Caki2 (cell line): ENCODE data around the gene ATP11A. TPM values are rescaled to one million over a fixed set of nuclear protein-coding genes. Genes with fewer than 3 reads are reported as not detected.

Source experiments
- DNase-seq: peaks from one replicate; pipeline ENCODE4 v3.0.0-alpha.2; 2015; ENCODE audit warnings: low read depth
- in situ Hi-C: cut with HindIII; loops from 2 replicates; pipeline ENCODE4 v1.10.0; 2016; ENCODE audit warnings: low sequenced_read_pairs, low pct_unique_long_range_greater_than_20kb, mixed read lengths
- total RNA-seq: library from RNA; depleted of rRNA; stranded (reverse); fragments of >200 nt; shearing (Covaris generic); gene quantifications from 2 replicates; pipeline ENCODE4 v1.2.3, GENCODE V29; 2014; ENCODE audit warnings: low replicate concordance

ATP11A gene
- total RNA-seq, 1 experiment from 2014 or later, result 3.5 TPM

DNA sequence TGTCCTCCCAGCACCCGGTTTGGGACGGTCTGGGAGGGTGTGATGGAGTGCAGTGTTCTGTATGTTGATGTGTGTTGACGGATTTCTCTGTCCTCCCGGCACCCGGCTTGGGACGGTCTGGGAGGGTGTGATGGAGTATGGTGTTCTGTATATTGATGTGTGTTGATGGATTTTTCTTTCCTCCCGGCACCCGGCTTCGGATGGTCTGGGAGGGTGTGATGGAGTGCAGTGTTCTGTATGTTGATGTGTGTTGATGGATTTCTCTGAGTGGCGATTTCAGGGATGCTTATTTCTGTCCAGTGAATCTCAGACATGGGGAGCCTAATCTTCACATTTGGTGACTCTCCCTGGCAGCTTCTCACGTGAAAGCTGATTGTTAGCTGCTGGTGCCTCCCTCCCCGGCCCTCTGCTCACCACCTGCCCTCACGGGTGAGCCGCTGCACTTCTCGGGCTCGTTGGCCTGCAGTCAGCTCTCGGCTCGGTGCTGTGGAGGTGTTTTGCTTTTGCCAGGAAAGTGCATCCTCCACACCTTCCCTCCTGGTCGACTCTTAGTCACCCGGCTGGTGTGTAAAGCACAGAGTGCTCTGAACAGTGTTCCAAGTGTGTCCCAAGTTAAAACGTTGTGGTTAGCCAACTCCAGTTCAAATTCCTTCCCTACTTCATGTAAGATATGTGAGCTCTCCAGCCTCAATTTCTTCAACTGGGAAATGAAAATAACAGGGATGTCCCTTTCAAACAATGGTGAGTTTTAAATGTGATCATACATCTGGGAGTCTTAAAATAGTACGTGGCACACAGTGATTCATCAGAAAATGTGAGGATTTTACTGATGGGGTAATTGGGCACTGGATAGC lies 54.6 kb downstream of the ATP11A start:
- in situ Hi-C loops, result no loop called here
- DNase-seq, result no peak

DNA sequence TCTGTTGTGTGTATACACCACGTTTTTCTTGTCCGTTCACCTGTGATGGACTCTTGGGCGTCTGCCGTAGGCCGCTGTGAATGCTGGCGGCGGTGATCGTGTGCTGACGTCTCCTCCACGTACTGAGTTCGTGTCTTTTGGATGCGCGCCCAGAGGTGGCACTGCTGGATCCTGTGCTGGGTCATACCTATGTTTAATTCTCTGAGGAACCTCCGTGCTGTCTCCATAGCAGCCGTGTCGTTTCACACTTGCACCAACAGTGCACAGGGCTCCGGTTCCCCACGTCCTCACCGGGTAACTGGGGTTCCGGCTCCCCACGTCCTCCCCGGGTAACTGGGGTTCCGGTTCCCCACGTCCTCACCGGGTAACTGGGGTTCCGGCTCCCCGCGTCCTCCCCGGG lies 56.2 kb downstream of the ATP11A start:
- in situ Hi-C loops, result no loop called here
- DNase-seq, result no peak

DNA sequence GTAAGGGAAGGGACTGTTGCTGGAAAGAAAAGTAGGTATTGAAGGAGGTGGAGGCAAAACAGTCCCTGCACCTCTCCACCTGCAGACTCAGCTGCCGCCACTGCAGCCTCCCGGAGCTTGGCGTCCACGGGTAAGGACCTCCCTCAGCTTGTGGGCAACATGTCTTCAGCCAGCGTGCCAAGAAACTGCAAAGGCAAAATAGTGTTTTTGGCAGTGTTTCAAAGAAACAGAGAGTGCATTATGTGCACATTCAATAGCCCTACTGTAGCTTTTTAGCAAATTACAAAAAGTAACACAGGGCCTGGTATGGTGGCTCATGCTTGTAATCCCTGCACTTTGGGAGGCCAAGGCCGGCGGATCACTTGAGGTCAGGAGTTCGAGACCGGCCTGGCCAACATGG lies 57.4 kb downstream of the ATP11A start:
- in situ Hi-C loops, result no loop called here
- DNase-seq, result no peak

DNA sequence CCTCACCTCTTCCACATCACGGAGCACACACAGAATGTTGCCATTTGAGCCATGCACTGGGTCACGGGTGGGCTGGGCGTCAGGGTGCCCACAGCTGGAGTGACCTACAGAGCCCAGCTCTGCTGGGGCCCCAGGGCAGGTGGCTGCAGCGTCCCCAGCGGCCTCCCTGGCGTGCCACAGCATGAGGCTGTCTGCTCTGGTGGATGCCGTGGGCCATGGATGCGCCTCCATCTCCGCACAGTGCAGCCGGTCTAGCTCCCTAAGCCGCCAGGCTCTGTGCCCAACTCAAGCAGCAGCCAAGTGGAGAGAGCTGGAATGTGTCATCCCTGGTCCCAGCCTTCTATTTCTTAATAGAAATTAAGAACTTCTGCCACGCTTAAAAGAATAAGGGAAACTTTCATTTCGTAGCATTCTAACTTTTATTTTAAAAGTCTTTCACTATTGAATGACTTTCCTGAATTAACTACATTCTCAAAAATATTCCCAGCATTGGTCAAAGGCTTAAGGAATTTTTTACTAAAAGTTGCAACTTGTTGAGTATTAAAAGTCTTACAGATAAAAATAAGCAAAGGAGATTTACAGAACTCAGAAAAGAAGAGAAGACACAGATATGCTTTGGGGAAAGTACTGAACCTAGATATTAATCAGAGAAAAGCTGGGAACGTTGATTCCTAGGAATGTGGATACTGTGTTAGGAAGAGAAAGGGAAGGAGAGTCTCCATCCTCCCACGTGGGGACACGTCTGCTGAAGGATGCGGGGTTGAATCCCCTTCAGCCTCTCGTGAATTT lies 59.3 kb downstream of the ATP11A start:
- no peak for DNase-seq
- in situ Hi-C loops, result no loop called here

DNA sequence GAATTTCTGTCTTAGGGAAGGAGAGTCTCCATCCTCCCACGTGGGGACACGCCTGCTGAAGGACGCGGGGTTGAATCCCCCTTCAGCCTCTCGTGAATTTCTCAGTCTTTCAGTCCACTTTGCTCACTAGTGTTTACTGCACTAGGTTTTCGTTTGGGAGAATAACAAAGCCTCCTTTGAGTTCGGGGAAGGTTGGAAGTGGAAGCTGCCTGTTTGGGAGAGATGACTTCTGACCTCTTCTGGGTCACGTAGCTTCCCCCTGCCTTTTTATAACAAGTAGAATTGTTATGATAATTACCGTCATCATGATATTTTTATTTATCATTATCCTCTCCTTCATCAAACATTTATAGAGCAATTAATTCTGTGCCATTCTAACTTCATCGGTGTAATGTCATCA lies 60.7 kb downstream of the ATP11A start:
- in situ Hi-C loops, result no loop called here
- no peak for DNase-seq

DNA sequence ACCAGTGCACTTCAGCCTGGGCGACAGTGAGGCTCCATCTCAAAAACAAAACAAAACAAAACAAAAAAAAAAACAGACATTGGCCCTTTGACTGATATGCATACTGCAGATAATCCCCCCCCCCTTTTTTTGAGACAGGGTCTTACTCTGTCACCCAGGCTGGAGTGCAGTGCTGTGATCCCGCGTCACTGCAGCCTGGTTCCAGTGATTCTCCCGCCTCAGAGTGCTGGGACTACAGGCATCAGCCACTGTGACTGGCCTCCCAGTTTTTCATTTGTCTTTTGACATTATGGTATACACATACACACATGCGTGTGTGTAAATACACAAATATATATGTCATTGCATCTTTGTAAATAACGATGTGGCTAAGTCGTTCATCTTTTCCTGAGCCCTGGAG lies 61.8 kb downstream of the ATP11A start:
- DNase-seq, result no peak
- in situ Hi-C loops, result no loop called here

DNA sequence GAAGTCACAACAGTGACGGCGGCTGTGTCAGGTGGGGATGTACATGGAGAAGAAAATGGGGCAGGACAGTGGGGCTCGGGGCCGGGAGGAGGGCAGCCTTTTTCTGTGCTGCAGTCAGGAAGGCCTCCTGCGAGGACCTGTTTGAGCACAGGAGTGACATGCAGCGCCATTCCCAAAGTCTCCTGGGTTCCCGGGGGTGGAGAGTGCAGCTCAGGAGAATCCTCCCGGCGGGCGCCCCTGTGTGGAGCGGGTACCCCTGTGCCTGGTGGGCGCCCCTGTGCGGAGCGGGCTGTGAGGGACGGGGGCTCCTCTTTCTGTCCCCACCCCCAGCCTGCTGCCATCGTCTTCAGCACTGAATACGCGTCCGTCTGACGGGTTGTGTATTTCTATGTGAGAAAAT lies 62.4 kb downstream of the ATP11A start:
- DNase-seq, result no peak
- in situ Hi-C loops, result no loop called here

DNA sequence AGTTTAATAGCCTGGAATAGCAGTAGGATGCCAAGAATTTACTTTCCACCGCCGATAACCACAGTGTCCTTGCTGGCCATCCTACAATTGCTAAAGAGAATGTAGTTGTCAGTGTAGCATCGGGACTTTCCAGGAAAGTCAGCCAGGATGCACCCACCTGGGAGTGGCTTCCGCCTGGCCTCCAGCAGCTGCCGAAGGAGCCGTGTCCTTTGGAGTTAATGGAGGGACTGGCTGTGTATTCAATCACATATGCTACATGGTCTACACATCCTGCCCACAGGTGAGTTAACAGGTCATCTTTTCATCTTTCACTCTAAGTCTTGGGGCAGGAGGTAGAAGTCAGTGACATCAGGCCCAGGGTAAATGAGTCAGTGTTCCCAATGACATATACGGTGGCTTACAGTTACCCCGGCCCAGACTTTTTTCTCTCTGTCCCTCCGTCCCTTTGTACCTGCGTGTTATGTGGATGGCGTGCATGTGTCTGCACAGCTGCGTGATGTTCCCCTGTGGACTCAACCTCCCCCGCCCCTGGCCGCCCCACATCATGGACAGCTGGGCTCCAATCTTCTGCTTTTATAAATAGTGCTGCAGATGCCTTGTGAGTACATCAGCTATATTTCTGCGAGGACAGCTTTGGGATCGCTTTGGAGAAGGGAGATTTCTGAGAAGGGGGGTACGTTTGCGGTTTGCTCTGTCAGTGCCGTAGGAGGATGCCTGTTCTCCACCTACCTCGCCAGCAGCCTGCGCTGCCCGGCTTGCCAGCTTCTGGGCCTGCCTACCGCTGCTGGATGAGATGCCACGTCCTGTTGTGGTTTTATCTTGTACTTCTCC lies 63.1 kb downstream of the ATP11A start:
- in situ Hi-C loops, result no loop called here
- DNase-seq, result no peak

DNA sequence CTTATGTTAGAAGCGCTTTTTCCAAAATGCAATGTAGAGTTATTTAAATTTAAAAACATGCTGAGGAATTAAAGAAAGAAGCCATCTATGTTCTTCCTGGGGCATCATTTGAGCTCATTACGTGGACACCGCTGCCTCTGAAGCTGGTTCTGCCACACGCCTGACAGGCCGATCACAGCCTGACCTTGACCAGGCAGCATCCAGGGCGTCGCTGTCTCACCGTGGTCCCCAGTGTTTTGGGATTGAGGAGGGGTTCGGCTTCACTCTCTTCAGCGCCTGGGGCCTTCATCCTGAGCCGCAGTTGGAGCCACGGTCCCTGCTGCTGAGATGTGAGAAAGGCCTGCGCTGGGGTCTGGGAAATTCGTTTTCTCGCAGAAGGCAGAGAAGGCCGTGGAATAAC lies 64.0 kb downstream of the ATP11A start:
- no peak for DNase-seq
- in situ Hi-C loops, result no loop called here

DNA sequence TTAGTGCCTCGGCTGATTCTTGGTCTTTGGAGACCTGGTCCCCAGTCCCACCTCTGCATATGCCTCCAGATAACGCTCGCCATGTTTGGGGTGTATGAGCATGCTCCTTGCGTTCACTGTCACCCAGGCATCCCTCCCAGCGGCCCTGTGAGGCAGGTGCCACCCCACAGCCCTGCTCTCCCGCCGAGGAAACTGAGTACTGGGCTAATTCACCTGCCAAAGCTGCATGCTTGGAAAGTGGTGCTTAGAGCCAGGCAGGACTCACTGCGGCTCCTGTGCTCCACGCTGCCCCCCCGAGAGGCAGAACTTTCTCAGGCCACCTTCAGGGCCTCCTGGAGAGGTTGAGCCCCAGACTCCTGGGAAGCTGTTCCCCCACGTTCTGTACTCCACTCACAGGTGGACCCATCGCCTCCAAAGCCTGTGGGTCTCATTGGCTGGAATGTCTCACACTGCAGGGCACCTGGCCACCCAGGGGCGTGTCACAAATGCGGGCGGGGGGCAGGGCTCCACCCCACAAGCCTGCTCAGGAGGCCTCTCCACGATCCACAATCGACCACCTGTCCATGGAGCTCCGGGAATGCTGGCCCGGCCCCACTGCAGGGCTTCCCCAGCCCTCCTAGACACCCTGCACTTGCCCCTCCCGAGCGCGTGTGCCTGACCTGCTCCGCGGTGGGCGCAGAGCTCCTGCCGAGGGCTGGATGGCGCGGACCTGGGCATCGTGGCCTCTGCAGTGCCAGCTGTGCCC lies 64.6 kb downstream of the ATP11A start:
- in situ Hi-C loops, result no loop called here
- no peak for DNase-seq

DNA sequence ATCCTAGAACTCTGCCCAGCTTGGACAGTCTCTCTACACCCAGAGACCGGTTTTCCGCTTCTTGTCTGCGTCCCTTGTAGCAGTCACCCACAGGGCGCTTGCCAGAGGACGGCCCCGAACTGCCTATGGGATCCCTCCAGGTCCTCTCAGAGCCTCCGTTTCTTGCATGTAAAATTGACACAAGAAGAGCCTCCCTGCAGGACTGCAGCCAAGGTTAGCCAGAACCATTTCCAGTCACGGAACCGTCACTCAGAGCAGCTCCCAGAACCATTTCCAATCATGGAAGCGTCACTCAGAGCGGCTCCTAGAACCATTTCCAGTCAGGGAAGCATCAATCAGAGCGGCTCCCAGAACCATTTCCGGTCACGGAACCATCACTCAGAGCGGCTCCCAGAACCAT lies 65.5 kb downstream of the ATP11A start:
- in situ Hi-C loops, result no loop called here
- no peak for DNase-seq

DNA sequence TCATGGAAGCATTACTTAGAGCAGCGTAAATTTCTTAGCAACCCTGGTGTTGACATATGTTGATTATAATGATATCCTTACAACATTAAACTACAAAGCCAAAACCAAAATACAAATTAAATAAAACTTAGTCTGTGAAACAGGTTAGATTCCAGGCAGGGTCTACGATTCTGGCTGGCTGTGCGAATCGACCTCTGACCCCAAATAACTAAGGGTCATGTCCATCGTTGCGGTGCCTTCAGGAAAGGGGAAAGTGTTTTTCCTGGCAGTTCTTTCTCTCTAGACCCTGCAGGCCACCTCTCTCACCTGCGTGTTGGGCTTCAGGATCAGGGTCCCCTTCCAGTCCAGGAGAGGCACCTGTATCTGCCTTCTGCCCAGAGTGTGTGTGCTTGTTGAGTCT lies 66.2 kb downstream of the ATP11A start:
- DNase-seq, result no peak
- in situ Hi-C loops, result no loop called here

DNA sequence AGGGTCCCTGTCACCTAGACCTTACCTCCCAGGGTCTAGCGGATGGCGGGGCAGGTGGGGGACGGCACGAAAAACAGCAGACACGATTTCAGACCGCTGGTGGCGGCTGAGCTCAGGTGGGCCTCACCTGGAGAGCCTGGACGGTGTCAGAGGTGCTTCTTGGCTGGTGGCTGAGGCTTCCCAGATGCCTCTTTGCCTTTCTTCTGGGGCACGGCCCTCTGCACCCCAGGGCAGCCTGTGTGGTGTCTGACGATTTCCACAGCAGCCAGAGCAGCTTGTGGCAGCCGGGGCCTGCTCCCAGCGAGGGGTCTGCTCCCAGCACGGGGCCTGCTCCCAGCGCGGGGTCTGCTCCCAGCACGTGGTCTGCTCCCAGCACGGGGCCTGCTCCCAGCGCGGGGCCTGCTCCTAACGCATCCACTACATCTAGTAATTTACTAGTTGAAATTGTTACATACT lies 66.7 kb downstream of the ATP11A start:
- in situ Hi-C loops, result no loop called here

DNA sequence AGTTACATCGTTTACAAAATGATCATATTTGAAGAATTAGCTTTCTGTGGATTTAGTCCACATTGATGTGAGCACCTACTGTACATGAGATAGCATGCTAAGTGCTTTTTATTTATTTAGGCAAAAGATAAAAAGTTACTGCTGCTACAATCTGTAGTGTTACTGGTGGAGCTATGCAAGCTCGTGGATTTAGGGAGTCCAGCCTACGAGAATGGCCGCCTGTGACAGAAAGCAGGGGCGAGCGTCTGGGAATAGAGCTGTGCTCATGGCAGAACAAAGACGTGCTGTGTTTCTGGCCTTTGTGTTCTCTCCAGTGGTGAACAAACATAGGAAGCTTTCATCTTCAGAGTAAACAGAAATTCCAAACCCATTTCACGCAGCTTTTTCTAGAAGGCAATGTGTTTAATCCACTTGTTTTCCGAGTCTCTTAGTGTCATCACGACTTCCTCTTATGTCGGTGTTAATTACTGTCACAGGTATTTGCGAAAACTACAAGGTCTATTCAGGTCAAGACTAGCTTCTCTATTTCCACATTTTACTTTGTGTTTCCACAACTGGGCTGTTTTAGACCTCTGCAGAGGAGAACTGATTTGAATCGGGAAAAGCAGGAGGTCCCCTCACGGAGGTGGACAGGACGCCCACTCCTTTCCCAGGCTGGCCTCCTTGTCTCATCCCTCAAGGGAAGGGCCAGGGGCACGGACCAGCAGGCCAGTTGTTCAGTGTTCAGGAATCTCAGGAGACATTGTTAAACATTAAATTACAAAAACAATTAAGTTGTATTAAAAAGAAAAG lies 67.3 kb downstream of the ATP11A start:
- DNase-seq, result no peak
- in situ Hi-C loops, result no loop called here

More for the DNA sequence above, 66.7 kb downstream of the ATP11A start:
- DNase-seq, result no peak

DNA sequence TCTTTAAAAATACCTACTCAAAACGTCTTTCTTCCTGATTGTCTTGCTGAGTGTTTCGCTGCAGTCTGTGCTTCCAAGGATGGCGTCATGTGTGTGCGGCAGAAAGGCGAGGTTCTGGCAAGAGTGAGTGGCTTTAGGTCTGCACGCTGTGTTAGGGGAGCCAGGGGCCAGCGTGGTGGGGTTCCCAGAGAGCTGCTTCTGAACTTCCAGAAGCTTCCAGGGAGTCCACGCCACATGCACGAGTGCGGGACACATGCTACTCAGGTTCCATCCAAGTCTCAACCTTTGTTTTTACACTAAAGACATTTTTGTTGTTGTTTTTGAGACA lies 67.9 kb downstream of the ATP11A start:
- in situ Hi-C loops, result no loop called here
- no peak for DNase-seq

DNA sequence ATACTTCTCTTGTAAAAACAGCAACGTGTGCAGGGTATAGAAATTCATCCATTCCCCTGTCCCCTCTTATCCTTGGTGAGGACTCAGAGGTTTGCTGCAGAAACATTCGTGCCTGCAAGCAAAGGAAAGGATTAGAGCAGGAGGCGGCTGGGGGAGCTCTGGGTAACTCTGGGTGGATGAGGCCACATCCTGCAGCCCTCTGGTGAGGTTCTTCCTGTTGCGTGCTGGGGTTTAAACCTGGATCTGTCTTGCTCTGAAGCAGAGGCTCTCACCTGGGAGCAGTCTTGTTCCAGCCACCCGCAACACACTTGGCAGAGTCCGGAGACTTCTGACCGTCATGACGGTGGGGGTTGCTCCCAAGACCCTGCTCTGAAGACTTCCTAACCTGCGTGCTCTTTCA lies 69.2 kb downstream of the ATP11A start:
- in situ Hi-C loops, result no loop called here
- no peak for DNase-seq

DNA sequence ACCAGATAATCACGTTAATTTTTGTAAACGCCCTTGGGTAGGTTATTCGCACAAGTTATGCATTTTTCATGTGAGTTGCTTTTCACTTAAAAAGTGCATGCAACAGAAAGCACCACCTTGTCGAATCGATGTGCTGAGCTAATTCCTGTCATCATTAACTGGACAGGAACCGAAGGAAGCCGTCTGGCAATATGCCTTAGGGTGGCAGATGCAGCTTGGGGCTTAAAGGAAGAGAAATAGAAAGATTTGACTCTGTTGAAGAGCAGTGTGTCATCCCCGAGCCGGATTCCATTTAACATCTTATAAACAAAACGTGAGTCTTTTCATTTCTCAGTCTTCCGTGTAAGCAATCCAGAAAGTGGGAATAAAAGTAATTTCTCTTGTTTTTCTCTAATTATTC lies 70.0 kb downstream of the ATP11A start:
- in situ Hi-C loops, result no loop called here
- DNase-seq, result no peak

DNA sequence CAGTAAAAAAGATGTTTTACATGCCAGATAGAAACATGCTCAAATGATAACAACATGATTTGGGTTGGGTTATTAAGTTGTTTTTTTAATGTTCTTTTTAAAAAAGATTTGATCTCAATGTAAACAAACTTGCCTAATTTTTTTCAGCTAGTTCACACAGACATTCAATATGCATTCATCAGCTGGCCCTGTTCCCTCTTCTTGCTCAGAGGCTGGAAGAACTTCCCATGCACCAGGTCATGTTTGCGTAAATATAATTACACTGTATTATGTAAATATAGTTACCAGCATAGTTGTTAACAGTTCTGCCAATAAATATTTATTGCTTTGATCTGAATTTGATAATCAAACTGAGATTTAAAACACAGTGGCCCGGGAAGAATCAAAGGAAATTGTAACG lies 70.6 kb downstream of the ATP11A start:
- in situ Hi-C loops, result no loop called here
- no peak for DNase-seq
